NCI-H2196 (cell line): Measurements from ENCODE around the gene MEF2C.
"Not testable (repeated sequence)": the region's sequence is repeated elsewhere in the genome, so short reads cannot be mapped to it uniquely, and the experiment has no call there.

ENCODE experiments used
- DNase-seq: peaks from one replicate; lab custom pipeline; 2025; ENCODE audit not compliant: unreplicated experiment; lab: John Stamatoyannopoulos, UW

Gene MEF2C

GRCh38 chr5:88808153-88808552 is 74.8 kb downstream of the MEF2C start:
- DNase-seq, result no peak

GRCh38 chr5:88807327-88807726 is 75.7 kb downstream of the MEF2C start:
- no peak for DNase-seq

DNA sequence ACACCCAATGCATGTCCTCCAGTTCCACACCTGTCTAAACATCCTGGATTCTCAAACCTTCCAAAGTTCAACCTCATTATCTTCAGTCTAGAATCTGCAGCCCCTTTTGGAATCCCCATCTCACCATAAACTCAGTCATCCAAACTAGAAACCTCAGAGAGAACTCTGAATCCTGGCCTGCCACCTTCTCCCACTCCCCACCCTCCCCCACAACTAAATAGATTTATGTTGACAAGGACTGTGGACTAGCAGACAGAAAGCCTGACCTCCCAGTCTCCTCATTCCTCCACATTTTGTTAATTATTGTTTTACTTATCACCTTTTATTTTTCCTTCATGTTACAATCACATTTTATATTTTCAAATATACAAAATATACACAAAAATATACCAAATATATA is 76.6 kb downstream of the MEF2C start:
- no peak for DNase-seq

GRCh38 chr5:88805151-88805784 is 77.7 kb downstream of the MEF2C start:
- no peak for DNase-seq

DNA sequence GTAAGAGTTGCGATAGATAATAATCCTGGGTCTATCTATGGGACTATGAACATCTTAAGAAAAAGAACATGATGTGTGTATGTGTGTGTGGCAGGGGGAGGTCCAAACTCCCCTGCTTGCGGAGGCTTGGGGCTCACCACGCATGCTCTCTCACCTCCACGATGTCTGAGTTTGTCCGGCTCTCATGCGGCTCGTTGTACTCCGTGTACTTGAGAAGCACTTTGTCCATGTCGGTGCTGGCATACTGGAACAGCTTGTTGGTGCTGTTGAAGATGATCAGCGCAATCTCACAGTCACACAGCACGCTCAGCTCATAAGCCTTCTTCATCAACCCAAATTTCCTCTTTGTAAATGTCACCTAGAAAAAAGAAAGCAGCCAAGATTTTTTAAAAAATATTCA is 78.5 kb downstream of the MEF2C start:
- no peak for DNase-seq

- DNase-seq, result no peak
Observed at GRCh38 chr5:88803309-88803708, 79.7 kb downstream of the MEF2C start.

GRCh38 chr5:88799938-88800535 is 82.9 kb downstream of the MEF2C start:
- DNase-seq, result no peak

DNA sequence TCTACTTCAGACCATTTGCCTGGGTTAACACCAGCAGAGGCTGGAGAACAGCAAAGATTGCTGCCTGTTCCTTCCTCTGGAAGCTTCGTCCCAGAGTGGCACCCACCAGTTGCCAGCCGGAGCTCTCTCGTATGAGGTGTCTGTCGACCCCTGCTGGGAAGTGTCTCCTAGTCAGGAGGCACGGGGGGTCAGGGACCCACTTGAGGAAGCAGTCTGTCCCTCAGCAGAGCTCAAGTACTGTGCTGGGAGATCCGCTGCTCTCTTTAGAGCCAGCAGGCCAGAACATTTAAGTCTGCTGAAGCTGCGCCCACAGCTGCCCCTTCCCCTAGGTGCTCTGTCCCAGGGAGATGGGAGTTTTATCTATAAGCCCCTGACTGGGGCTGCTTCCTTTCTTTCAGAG is 84.1 kb downstream of the MEF2C start:
- DNase-seq, result not testable (repeated sequence)

DNA sequence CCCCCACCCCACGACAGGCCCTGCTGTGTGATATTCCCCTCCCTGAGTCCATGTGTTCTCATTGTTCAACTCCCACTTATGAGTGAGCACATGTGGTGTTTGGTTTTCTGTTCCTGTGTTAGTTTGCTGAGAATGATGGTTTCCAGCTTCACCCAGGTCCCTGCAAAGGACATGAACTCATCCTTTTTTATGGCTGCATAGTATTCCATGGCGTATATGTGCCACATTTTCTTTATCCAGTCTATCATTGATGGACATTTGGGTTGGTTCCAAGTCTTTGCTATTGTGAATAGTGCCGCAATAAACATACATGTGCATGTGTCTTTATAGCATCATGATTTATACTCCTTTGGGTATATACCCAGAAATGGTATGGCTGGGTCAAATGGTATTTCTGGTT is 89.2 kb downstream of the MEF2C start:
- DNase-seq, result not testable (repeated sequence)

- no peak for DNase-seq
Observed at GRCh38 chr5:88792144-88792840, 90.7 kb downstream of the MEF2C start.

DNA sequence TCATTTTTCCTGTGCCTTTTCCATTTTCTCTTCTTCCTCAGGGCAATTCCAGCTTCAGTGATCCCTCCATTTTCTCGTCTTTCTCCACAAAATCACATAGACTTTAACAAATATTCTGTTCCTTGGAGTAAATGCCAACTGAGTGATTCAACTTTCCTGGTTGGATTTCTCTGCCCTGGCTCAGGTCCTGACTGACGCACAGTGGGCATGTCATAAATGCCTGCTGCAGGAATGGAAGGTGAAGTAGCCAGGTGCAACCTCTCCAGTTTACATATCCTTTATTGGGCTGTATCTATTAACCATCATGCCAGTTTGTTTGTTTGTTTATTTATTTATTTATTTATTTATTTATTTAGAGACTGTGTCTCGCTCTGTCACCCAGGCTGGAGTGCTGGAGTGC is 95.1 kb downstream of the MEF2C start:
- DNase-seq, result no peak

DNA sequence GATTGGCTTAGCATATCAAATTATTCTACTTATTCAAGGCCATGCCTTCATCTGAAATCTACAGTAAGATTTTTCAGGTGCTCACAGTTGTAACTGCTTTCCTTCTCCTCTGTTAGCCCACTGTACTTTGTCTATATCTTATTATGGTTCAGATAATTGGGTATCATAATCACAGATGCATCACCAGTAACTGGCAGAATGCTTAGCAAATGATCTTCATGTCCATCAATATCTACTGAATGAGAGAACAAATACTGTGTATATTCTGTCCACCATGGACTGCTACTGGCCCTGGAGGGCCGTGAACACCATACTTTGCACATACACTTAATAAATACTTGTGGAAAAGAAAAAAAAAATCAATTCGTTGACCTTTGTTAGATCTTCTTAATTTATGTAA is 96.2 kb downstream of the MEF2C start:
- no peak for DNase-seq

DNA sequence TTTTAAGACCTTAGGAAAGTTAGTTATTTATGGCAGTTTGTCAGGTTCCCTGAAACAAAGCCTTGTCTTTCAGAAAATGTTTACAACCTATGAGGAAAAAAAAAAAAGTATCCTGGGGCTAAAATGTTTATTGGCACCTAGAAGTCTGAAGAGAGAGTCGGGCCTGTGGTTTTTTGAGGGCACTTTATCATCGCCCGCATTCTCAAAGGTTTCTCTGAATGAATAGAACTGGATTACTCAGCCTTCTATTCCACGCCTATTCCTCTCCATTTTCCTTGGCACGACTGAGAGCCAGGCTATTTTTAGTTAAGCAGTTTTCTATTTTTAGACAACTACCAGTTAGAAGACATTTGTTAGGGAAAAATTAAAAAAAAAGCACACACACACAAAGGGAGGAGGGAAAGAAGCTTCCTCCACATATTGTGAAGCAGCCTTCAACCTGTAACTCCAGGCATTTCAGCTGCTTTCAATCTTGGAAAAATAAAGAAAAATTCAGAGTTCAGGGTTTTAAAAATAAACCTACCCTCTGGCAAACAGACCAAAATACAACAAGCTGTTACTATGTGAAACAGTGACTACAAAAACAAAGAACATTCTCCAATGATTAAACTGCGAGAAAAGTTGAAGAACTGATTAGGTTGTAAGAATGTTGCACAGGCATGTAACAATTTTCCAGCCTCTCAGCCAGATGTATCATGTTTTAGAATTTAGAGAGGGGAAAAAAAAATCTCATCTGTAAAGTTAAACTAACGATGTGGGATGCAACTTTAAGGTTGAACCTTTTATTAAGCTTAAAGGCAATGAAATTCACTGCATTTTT is 97.0 kb downstream of the MEF2C start:
- peak; percentile 6 for DNase-seq

GRCh38 chr5:88782571-88782970 is 100.4 kb downstream of the MEF2C start:
- no peak for DNase-seq

- DNase-seq, result no peak
Observed at GRCh38 chr5:88780736-88781135, 102.2 kb downstream of the MEF2C start.

DNA sequence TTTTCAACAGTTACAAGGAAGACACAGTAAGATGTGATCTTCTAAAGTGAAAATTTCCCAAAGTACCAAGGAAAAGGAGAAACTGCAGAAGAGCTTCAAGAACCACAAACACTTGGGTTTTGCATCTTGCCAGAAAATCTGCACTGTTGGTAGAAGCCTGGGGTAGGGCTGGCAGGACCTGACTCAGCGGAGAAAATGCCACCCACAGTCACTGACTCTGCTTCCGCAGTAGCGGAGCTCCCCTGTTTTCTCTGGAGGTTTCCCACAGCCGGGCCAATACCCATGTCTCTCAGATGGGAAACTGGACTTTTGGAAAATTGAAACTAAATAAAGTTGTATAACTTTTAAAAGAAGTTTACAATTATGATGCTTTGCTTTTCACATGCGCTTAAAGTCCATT is 104.2 kb downstream of the MEF2C start:
- DNase-seq, result no peak

- DNase-seq, result no peak
Observed at GRCh38 chr5:88776692-88777091, 106.3 kb downstream of the MEF2C start.

DNA sequence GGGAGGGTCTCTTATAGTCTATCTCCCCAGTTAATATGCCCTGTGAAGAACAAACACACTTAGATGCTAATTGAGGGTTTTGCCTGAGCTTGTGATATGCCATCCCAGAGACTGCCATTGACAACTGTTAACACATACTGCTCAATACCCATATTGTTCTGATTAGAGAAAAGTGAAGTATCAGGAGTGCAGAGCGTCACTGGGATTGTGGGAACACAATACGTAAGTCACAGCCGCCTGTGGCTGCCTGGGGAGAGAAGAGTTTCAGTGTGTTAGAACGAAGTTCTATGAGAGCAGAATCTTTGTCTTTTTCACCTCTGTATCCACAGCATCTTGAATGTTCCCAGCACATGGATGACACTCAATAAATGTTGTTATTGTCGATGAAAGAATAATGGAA is 110.2 kb downstream of the MEF2C start:
- no peak for DNase-seq

- DNase-seq, result no peak
Observed at GRCh38 chr5:88772047-88772446, 110.9 kb downstream of the MEF2C start.

- DNase-seq, result no peak
Observed at GRCh38 chr5:88770276-88771257, 112.4 kb downstream of the MEF2C start.

DNA sequence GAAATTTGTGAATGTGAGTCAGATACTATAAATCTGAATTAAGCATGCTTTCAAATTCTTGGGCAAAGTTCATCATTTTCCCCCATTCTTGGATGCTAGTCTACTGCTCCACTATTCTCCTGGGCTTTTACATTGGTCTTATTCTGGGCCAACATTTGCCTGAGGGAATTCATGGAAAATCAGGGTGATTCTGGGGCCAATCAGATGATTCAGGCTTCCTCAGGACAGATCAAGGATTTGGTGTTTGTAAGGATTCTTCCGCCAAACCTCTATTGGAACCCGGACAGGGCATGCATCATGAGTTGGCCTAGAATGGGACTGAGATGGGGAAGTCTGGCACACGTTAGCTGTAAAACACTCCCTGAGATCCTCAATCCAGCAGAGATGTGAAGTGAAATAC is 113.8 kb downstream of the MEF2C start:
- no peak for DNase-seq
